GM19193 (cell line): ENCODE data around the gene ZNF808.
A peak's percentile ranks its signal among the peaks of the same experiment; 100 is the strongest.

Experiments used
- POLR2A ChIP-seq: IDR thresholded peaks from 4 replicates; pipeline ENCODE4 v1.6.1; 2011; ENCODE audit not compliant: insufficient read depth, insufficient read length; ENCODE audit errors: extremely low read depth

Gene ZNF808

DNA sequence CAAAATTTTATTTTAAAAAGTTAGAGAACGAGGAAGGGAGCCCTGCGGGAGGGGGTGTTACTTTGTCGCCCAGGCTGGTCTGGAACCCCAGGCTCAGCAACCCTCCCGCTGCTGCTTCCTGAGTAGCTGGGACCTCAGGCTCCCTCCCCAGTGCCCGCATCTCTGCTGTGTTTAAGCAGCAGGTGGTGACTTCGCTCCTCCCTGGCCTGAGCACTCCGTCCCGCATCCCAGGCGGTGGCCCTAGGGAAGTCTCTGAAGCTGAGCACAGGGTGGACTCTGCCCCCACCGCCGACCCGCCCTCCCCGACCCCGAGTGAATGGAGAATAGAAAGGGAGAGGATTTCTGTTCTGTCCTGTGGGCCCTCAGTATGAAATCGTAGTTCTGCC lies 73.2 kb downstream of the ZNF808 start:
- no peak for TF ChIP-seq POLR2A

DNA sequence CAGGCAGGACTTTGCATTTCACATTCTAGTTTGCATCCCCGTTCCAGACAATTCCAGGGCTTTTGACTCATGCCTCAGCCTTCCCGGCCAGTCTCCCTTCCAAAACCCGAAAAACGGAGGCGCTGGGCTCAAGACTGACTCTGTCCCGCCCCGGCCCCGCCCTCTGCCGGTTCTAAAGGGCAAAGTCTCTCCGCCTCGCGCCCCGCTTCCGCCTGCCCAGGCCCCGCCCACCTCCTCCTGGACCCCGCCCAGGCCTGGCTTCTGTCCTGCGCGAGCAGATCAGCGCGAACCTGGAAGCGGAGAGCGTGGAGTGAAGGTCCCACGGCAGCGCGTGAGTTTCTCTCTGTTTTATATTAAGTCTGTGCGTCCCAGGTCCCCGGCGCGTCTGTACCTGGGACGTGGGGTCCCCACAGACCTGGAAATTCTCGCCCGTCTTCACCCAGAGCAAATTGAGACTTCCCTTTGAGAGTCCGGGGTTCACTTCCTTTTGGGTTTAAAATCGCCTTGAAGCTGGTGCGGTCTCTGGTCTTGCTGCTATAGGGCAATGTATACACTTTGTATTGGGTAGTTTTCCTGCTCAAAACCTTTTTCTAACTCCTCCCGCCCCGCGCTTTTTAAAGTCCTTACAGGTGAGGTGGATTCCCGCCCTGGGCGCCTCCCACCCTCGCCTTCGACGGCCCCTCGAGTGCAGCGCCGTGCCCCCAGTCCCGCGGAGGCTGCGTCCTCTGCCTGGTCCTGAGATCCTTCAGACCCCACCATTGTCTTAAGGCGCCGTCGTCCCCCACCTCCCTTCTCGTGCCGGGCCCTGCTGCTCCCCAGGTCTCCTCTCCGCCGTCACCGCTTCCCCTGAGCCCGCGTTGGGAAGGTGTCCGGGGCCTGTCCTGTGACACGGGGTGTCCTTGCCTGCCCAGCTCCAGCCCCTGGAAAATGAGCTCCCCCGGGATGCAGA lies 73.8 kb downstream of the ZNF808 start:
- peak; percentile 80 for TF ChIP-seq POLR2A

DNA sequence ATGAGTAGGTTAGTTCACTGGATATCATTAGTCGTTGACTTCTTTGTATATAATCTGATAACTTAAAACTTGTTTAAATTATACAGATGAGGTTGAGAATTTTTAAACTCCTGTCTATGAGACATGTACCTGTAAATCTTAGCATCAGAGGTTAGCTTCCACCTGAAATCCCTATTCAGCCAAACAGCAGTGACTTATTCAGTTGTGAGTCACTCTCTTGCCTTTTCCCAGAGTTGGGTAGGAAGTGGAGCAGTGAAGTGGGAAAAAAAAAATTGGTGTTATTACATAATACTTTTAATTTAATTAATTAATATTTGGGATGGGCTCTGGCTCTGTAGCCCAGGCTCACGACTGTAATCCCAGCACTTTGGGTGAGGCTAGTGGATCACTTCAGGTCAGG lies 75.5 kb downstream of the ZNF808 start:
- TF ChIP-seq POLR2A = no peak

DNA sequence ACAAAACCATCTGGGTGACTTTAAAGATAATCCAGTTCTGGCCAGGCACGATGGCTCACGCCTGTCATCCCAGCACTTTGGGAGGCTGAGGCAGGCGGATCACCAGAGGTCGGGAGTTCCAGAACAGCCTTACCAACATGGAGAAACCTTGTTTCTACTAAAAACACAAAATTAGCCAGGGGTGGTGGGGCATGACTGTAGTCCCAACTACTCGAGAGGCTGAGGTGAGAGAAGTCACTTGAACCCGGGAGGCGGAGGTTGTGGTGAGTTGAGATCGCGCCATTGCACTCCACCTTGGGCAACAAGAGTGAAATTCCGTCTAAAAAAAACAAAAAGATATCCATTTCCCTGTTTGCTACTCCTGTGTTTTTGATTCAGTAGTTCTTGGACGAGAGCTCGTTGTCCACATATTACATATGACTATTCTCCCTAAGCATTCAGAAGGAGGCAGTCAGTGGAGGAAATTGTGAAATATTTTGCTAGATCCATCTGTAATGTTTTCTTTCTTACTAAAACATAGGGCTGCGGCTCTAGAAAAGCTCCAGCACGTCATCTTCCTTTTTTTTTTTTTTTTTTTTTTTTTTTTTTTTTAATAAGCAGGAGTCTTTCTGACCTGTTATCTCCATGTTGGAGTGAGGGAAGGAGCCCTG lies 76.2 kb downstream of the ZNF808 start:
- no peak for TF ChIP-seq POLR2A
